Ascending aorta (tissue), 2 donors: ENCODE measurements around the gene JAG1. TPM values are rescaled to one million over a fixed set of nuclear protein-coding genes. Genes with fewer than 3 reads are reported as not detected.
A peak's percentile ranks its signal among the peaks of the same experiment; 100 is the strongest.

Source experiments
- DNase-seq, 2 donors: peaks; one replicate each; pipeline ENCODE4 v3.0.0-alpha.2; 2019; ENCODE audit warnings: low spot score in 2 of 2
- H3K27ac ChIP-seq, 2 donors: fragments of 200-600 bp; sonication (generic); one replicate each; pipeline ENCODE4 v1.5.1; 2016 to 2017; ENCODE audit warnings: mild to moderate bottlenecking in 1 of 2
- H3K27me3 ChIP-seq: fragments of 200-600 bp; sonication (generic); one replicate; pipeline ENCODE4 v1.5.1; 2017
- H3K36me3 ChIP-seq, 2 donors: fragments of 200-600 bp; sonication (generic); one replicate each; pipeline ENCODE4 v1.5.1; 2016
- H3K4me1 ChIP-seq, 2 donors: fragments of 200-600 bp; sonication (generic); one replicate each; pipeline ENCODE4 v1.5.1; 2016 to 2017; ENCODE audit warnings: mild to moderate bottlenecking in 1 of 2
- H3K4me3 ChIP-seq, 2 donors: fragments of 200-600 bp; sonication (generic); one replicate each; pipeline ENCODE4 v1.5.1; 2016 to 2017; ENCODE audit warnings: mild to moderate bottlenecking in 1 of 2
- H3K9me3 ChIP-seq, 2 donors: fragments of 200-600 bp; sonication (generic); one replicate each; pipeline ENCODE4 v1.5.1; 2016
- CTCF ChIP-seq, 3 experiments: fragments of 200-600 bp in 2 of 3; fragments of 450-650 bp in 1 of 3; sonication (generic) in 2 of 3; IDR thresholded peaks; one replicate each; pipeline ENCODE4 v1.5.1; 2016 to 2019; ENCODE audit warnings: antibody characterized with exemption in 3 of 3, mild to moderate bottlenecking in 1 of 3, moderate library complexity in 1 of 3
- intact Hi-C: fragments of 100-400 bp; cut with DNase I; formaldehyde crosslinking; loops from one replicate; pipeline ENCODE4 v1.15.1; 2023
- total RNA-seq: library from RNA; depleted of rRNA; stranded (reverse); fragments of >200 nt; gene quantifications from one replicate; pipeline ENCODE4 v1.1.0, GENCODE V29; 2016

JAG1 gene
- total RNA-seq, 1 donor from 2014 or later, result 101 TPM

GRCh38 chr20:10667077-10667401, 6.8 kb downstream of the JAG1 start:
- Histone ChIP-seq H3K4me3 (peak overlapping the region; percentile 39 to 86), H3K27me3 (no peaks in the 10 kb centered on the region), H3K4me1 (peaks cover 23 to 61% of the 10 kb centered on the region in 2 donors), H3K9me3 (no peaks in the 10 kb centered on the region), H3K36me3 (peaks cover 18 to 32% of the 10 kb centered on the region in 2 donors), H3K27ac (peak overlapping the region; percentile 93 to 100)
- peak in 1 of 2 donors; percentile 84 for DNase-seq
- TF ChIP-seq CTCF (IDR thresholded peaks at IDR 0.05), result no peak
- intact Hi-C loops, result loop anchor here (2.0 kb wide), 1 partner anchor 16 kb away; no protein-coding TSS in a partner anchor

- TF ChIP-seq CTCF (IDR thresholded peaks at IDR 0.05), result no peak
- intact Hi-C loops, result loop anchor here (2.0 kb wide), 1 partner anchor 16 kb away; no protein-coding TSS in a partner anchor
- Histone ChIP-seq H3K9me3 (no peaks in the 10 kb centered on the region), H3K27me3 (no peaks in the 10 kb centered on the region), H3K4me3 (peak overlapping the region; percentile 39 to 86), H3K4me1 (peaks cover 23 to 65% of the 10 kb centered on the region in 2 donors), H3K36me3 (peaks cover 19 to 34% of the 10 kb centered on the region in 2 donors), H3K27ac (peak overlapping the region; percentile 93 to 100)
- DNase-seq, result no peak
These were observed 7.3 kb downstream of the JAG1 start for GRCh38 chr20:10666221-10667076.

GRCh38 chr20:10665791-10666190, 8.0 kb downstream of the JAG1 start:
- no peak for TF ChIP-seq CTCF (IDR thresholded peaks at IDR 0.05)
- Histone ChIP-seq H3K4me3 (peak overlapping the region in 1 of 2 donors; percentile 86), H3K36me3 (peaks cover 25 to 41% of the 10 kb centered on the region in 2 donors), H3K27ac (peak overlapping the region; percentile 93 to 100), H3K27me3 (no peaks in the 10 kb centered on the region), H3K9me3 (no peaks in the 10 kb centered on the region), H3K4me1 (peaks cover 28 to 72% of the 10 kb centered on the region in 2 donors)
- DNase-seq, result no peak
- intact Hi-C loops, result loop anchor here (2.0 kb wide), 1 partner anchor 15 kb away; no protein-coding TSS in a partner anchor

GRCh38 chr20:10665027-10665561, 8.7 kb downstream of the JAG1 start:
- H3K36me3 ChIP-seq, result peaks cover 31 to 47% of the 10 kb centered on the region in 2 donors
- peak overlapping the region in 1 of 2 donors; percentile 86 for H3K4me3 ChIP-seq
- H3K27ac ChIP-seq, result peak overlapping the region; percentile 93 to 100
- DNase-seq, result no peak
- no peaks in the 10 kb centered on the region for H3K9me3 ChIP-seq
- no peak for TF ChIP-seq CTCF (IDR thresholded peaks at IDR 0.05)
- H3K4me1 ChIP-seq, result peaks cover 34 to 79% of the 10 kb centered on the region in 2 donors
- no peaks in the 10 kb centered on the region for H3K27me3 ChIP-seq
- intact Hi-C loops, result no loop called here

- DNase-seq, result no peak
- peak overlapping the region; percentile 93 to 100 for H3K27ac ChIP-seq
- peaks cover 34 to 55% of the 10 kb centered on the region in 2 donors for H3K36me3 ChIP-seq
These were observed 10.0 kb downstream of the JAG1 start for GRCh38 chr20:10663756-10664155.

More at GRCh38 chr20:10663756-10664155, 10.0 kb downstream of the JAG1 start:
- H3K4me1 ChIP-seq, result peaks cover 38 to 86% of the 10 kb centered on the region in 2 donors
- peak overlapping the region in 1 of 2 donors; percentile 31 for H3K4me3 ChIP-seq
- H3K27me3 ChIP-seq, result no peaks in the 10 kb centered on the region
- no peak for TF ChIP-seq CTCF (IDR thresholded peaks at IDR 0.05)
- no peaks in the 10 kb centered on the region for H3K9me3 ChIP-seq
- intact Hi-C loops, result no loop called here
